GM21360 (cell line): ENCODE data around the gene MREG.
"Not testable (repeated sequence)": the region's sequence is repeated elsewhere in the genome, so short reads cannot be mapped to it uniquely, and the experiment has no call there.

Experiments
- ATAC-seq: cut with Tn5 transposase; IDR thresholded peaks from one replicate; pipeline ENCODE4 v1.9.1; 2021; ENCODE audit warnings: mild to moderate bottlenecking, moderate library complexity; ENCODE audit not compliant: unreplicated experiment

MREG gene

DNA sequence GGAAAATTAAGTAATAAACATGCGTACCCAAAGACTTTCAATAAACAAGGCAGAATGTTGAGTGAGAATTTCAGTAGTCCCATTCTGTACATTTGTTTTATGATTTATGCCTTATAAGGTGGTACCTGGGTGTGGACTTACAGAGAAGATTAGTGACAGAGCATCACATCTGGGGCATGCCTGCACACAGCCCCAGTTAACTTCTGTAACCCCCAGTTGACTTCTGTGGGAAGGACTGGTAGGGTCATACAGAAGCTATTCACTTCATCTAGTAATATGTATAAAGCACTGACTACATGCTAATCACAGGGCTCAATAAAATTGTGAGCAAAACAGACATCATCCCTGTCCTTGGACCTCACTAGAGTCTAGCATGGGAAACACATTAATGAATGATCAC lies 16.1 kb downstream of the MREG start:
- no peak for ATAC-seq

DNA sequence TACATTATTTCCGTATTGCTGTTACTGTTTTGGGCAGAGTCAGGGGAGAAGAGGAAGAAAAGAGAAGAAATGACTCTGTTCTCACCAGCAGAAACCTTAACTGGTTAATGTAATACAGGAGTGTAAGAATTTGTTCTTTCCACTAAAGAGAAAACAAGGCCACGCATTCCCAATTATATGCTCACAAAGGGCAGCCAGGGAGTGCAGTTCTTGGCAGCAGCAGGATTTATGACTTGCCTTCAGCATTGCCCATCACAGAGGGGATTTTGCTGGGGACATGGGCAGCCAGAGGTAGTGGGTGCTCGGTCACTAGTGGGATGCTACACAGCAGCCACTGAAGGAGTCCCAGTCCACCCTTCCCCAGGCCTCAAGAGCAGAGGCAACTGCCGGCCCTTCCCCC lies 18.4 kb downstream of the MREG start:
- ATAC-seq, result no peak

DNA sequence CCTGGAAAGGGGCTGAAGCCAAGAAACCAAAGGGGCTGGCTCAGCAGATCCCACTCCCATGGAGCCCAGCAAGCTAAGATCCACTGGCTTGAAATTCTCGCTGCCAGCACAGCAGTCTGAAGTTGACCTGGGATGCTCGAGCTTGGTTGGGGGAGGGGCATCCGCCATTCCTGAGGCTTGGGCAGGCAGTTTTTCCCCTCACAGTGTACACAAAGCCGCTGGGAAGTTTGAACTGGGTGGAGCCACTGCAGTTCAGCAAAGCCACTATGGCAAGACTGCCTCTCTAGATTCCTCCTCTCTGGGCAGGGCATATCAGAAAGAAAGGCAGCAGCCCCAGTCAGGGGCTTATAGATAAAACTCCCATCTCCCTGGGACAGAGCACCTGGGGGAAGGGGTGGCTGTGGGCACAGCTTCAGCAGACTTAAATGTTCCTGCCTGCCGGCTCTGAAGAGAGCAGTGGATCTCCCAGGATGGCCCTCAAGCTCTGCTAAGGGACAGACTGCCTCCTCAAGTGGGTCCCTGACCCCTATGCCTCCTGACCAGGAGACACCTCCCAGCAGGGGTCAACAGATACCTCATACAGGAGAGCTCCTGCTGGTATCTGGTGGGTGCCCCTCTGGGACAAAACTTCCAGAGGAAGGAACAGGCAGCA lies 24.7 kb downstream of the MREG start:
- ATAC-seq, result not testable (repeated sequence)

DNA sequence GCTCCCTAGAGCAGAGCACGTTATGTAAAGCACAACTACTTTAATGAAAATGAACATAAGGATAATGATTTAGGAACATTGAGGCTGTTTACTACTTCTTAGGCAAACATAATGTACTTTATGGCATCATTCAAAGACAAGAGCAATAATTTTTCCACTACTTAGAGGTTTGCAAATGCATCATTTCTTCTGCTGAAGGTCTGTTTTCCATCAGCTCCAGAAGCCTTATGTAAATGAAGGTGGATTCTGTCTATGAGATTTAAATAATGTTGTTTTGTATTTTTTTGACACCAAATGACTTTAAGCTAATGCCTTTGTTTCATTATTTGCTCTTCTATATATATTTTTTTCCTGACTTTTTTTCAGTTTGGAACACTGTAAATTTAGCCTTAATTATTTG lies 28.1 kb downstream of the MREG start:
- ATAC-seq, result no peak

DNA sequence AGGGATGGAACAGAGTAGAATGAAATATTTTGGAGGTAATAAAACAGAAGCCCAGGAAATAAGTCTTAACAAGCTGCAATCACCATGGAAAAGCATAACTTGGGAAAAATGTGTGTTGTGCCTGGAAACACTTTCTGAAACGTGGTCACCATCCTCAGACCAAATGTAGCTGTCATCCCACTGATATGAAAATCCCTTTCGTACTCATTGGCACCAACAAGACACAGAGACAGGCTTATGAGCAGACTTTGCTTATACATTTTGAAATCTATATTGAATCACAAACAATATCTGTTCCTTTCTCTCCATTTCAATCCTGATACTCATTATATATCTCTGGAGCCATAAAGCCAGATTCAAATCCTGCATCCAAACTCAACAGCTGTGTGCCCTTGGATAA lies 28.7 kb downstream of the MREG start:
- no peak for ATAC-seq

DNA sequence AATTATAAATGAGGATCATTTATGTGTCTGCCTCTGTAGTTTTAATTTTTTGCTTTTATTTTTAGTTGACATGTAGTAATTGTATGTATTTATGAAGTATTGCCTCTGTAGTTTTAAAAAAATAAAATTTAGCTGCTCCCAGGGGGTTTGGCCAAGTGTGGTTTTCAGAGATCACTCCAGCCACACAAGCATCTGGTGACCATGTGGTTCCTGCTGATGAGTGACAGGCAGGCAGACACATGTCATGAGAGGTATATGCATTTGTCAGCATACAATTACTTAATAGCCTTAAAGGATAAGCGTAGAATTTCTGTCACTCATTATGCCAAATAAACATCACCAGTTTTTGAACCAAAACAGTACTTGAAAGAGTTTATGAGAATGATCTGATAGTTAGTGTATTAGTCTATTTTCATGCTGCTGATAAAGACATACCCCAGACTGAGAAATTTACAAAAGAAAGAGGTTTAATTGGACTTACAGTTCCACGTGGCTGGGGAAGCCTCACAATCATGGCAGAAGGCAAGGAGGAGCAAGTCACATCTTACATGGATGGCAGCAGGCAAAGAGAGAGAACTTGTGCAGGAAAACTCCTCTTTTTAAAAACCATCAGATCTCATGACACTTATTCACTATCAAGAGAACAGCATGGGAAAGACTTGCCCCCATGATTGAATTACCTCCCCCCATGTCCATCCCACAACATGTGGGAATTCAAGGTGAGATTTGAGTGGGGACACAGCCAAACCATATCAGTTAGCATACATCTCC lies 29.6 kb downstream of the MREG start:
- ATAC-seq, result no peak

DNA sequence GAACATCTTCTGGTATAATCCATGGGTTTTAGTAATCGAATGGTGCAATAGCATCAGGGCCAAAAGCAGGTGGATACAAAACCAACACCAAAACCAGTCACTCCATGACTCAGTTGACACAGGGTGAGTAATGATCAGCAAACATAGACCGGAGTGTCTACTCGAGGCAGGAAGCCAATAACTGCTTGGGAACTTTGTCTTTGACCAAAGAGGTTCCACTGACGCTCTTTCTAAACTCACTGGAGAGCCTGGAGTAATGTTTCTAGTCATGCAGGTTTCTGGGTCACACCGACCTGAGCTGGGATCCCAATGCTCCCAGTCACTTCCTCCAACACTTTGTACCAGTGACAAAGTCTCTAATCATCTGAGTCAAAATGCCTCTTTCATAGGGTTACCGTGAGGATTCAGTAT lies 30.9 kb downstream of the MREG start:
- no peak for ATAC-seq

DNA sequence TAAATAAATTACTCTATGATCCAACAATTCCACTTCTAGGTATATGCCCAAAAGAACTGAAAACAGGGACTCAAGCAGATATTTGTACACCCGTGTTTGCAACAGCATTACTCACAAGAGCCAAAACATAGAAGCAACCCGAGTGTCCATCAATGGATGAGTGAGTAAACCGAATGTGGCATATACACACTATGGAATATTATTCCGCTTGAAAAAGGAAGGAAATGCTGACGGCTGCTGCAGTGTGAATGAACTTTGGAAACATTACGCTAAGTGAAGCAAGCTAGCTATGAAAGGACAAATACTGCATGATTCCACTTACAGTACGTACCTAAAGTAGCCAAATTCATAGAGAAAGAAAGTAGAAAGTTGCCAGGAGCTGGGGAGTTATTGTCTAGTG lies 32.2 kb downstream of the MREG start:
- ATAC-seq, result no peak

DNA sequence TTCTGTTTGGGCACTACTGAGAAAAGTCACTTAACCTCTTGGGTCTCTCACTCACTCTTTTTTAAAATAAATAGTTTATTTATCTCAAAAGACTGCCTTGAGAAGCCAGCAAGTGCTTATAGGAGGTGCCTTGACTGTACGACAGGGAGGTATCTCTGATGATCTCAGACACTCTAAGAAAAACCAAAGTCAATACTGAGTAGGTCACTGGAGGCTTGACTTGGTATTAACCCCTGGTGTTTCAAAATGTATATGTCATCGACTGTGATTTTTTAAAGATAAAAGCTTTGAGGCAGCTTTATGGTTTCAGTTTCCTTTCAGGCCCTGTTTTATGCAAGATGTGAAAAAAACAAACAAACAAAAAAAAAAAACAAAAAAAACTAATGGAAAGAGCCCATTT lies 33.7 kb downstream of the MREG start:
- ATAC-seq, result peak; percentile 64

DNA sequence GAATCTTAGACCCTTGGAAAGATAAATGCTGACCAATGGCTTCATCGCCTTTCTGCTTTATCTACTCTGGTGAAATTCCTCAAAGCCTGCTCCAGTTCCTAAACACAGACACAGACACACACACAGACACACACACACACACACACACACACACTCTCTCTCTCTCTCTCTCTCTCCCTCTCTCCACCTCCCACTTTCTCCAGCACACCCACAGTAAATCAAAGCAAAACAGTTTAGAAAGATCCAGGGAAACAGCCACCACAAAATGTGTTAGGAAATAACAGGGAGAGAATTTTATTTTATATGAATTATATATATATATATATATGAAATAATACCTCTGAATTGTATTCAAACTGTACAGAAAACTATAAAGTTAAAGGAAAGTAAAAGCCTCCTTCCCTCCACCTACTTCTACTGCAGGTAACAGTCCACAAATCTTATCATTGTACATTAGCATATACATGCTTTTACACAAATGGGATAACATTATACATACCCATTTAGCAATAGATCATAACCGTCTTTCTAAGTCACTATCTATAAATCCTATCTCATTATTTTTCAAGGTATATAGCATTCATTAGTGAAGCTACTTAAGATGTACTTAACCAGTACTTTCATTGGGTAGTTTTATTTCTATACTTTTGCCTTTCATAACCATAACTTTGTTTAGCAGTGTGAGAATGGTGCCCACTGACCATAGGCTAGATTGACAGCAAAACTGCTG lies 38.5 kb downstream of the MREG start:
- no peak for ATAC-seq

DNA sequence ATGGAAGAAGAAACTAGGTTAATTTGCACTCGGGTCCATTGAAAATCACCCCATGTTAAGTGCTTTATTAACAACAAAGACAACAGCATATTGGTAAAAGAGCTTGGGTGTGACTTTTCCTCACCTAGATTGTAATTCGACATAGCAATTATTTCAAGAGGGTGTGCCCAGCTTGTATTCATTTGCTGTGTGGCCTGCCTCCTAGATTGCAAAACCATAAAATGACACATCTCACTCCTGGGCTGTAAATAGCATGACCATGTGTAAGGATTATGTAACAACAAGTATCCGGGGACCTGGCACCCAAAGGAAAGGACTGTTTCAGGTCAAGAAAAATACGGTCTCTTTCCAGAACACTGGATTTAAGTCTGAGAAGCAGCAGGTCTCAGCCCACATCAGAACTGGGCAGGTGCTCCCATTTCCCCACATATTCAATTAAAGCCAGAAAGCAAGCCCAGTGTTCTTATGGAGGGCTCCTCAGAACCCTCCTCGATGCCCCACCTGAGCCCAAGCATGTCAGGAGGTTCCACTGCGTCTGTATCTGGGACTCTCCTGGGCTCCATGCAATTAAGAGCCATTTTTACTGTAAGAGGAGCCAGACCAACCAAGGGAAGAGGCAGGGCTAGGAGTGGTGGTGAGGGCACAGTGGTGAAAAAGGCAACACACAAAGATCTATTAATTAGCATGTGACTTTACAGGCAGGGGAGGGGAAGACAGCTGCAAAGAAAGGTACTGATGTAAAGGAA lies 39.2 kb downstream of the MREG start:
- ATAC-seq, result no peak

DNA sequence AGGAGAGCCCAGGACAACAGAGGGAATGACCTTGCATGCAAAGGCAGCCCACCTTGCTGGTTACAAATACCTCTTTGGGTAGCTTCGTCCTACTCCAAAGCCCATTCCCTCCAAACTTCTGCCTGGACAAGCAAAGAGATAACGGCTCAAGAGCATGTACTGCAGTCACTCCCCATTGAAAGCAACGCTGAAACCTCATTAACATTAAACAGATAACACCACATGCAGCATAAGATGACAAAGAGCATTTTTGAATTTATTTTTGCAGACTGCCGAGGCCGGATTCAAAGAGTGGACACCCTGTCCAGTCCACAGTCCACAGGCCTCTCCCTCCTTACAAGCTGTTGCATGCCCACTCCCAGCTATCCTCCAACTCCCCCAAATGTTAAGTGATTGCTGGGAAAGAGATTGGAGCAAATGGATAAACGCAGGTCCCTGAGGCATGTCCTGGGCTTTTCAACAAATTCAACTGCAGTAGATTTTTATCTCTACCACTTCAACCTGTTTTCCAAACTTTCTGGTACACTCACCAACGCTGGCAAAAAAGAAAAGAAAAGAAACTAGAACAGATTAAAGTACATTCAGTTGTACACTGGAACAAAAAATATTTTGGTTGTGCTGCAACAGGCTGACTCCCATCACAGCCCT lies 40.1 kb downstream of the MREG start:
- ATAC-seq, result no peak

DNA sequence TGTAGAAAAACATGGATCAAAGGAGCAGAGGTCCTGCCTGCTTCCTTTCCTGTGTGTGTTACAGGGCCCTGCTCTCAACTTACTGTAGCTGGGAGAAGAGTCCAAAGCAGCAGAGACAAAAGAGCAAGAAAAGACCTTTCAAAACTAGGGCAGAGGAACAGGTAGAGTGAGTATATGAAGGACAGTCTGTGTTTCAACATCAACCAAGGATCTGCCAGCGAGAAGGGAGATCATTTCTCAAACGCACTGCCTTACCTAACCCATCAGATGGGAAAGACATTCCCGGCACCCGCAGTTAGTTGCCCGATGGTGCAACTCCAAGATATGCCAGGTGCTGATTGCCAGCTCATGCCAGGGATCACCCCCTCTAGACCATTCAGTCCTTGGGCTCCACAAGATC lies 41.7 kb downstream of the MREG start:
- ATAC-seq, result no peak

DNA sequence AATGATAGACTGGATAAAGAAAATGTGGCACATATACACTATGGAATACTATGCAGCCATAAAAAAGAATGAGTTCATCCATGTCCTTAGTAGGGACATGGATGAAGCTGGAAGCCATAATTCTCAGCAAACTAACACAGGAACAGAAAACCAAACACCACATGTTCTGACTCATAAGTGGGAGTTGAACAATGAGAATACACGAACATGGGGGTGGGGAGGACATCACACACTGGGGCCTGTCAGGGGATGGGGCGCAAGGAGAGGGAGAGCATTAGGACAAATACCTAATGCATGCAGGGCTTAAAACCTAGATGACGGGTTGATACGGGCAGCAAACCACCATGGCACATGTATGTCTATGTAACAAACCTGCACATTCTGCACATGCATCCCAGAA lies 42.5 kb downstream of the MREG start:
- not testable (repeated sequence) for ATAC-seq

DNA sequence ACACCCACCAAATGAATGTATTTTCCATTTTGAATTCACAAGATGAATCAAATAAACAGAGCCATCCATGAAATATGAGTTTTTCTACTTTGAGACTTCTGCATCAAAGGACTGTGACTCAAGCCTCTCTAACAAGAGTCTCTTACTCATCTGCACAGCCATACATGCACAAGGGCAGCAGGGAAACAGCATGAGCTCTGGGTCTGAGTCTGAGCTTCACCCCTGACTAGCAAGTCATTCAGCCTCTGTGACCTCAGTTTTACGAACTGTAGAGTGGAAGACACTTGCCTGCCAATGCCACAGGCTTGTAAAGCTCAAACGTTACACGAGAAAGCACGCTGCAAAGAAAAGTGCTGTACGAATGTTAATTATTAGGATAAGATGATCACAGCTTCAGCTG lies 42.9 kb downstream of the MREG start:
- ATAC-seq, result no peak

DNA sequence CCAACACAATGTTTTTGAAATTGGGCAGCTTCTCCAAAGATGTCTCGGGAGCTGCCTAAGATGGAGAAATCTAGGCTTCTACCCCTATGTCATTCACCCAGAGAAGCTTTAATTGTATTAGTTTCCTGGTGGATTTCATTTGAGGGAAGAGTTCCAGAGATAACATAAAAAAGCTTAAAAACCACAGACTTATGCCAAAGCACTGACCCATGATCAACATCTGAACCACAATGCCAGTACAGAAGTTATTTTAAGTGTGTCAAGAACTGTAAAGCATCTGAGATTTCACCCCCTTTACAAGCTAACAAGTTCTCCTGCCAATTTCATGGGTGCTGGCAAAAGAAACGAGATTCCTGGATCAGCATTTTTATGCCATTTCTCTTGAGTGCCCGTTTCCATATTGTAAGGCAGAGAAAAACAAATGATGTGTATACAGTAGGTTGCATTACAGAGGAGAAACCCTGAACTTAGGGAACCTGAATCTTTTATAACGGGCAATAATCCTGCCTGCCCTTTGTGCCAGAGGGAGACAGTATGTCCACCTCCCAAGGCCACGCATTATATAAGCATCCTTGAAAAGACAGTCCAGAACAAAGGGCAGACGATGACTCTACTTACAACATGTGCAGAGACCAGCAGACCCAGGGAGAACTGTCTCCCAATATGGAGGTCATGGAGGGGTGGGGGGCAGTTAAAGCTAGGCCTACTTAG lies 44.1 kb downstream of the MREG start:
- no peak for ATAC-seq

DNA sequence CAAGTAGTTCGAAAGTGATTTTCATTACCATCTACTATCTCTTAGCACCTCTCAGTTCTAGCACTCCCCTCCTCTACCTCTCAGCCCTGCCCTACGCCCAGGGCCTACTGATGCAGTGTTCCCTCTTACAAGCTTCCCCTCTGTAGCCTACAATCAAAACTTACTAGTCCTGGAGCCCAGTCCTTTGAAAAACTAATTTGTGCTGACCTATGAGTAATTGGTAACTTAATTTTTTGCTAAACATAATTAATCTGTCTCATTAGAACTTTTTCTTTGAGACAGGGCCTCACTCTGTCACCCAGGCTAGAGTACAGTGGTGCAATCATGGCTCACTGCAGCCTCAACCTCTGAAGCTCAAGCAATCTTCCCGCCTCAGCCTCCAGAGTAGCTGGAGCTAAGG lies 44.9 kb downstream of the MREG start:
- ATAC-seq, result no peak

DNA sequence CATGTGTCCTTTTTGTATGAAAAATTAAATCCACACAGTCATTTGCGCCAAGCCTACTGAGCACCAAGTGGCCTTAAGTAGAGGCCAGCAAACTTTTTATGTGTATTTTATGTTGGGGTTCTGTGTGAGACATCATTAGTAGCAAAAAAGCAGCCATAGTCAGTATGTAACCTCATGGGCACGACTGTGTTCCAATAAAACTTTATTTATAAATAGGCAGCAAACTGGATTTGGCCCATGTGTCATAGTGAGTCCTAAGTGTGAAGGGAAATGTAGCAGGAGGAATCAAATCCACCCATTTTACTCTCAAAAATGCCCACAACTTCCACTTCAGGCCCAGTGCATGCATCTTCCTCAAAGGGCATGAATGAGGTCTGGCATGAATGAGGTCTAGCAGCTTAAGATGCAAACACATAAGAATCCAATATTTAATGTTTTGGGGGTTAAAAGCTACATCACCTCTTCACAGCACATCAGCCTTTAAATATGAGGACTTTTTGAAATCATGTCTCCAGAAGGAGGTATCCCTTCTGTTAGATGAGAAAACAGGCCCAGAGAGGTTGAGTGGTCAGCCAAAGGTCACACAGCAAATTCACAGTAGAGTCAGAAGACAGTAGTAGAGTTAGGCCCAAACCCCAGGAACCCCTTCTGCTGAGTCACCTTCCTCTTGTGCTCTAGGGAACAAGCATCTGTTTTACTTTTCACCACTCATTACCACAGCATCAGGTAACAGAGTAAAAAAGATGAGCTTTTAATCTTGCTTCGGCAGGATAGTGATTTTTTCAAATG lies 45.6 kb downstream of the MREG start:
- no peak for ATAC-seq

DNA sequence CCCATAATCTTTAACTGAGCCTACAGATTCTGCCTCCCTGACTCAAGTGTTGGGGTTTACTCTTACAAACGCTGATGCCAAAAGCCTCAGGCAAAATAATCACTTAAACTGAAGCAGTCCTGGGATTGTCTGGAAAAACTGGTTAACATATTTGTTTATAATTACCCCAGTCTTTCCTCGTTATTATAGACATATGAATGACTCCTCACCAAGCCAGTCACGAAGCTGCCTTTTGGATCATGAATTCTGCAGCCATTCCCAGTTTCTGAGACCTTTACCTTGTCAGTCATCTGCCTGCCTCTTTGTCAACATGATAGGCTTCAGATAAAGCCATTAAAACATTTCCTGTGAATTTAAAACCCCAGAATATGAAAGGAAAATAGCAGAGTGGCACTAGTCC lies 46.4 kb downstream of the MREG start:
- ATAC-seq, result no peak
